Prostate gland (tissue), 2 donors: Measurements from ENCODE around the gene C13orf46. TPM values are rescaled to one million over a fixed set of nuclear protein-coding genes. Genes with fewer than 3 reads are reported as not detected.

Experiments used
- DNase-seq: peaks from one replicate; pipeline ENCODE4 v3.0.0-alpha.2; 2019; ENCODE audit warnings: low spot score
- H3K27ac ChIP-seq, 2 donors: fragments of 200-600 bp; sonication (generic); 2 replicates each; pipeline ENCODE4 v1.5.1; 2017 to 2019
- H3K27me3 ChIP-seq: fragments of 200-600 bp; sonication (generic); replicated peaks from 2 replicates; pipeline ENCODE4 v1.5.1; 2019; ENCODE audit not compliant: insufficient read depth
- H3K36me3 ChIP-seq, 2 donors: fragments of 200-600 bp; sonication (generic); 1 replicate in 1 of 2; 2 replicates in 1 of 2; pipeline versions ENCODE4 v1.5.1 to v1.8.1; 2017 to 2019
- H3K4me1 ChIP-seq: fragments of 200-600 bp; sonication (generic); replicated peaks from 2 replicates; pipeline ENCODE4 v1.5.1; 2019
- H3K4me3 ChIP-seq, 2 donors: fragments of 200-600 bp; sonication (generic); 2 replicates each; pipeline ENCODE4 v1.5.1; 2017 to 2019
- H3K9me3 ChIP-seq: fragments of 200-600 bp; sonication (generic); 2 replicates; pipeline ENCODE4 v1.5.1; 2017
- POLR2A ChIP-seq: fragments of 450-650 bp; IDR thresholded peaks from one replicate; pipeline ENCODE4 v1.6.1; 2016; ENCODE audit warnings: antibody characterized with exemption, mild to moderate bottlenecking
- POLR2AphosphoS5 ChIP-seq: sonication (generic); formaldehyde crosslinking; IDR thresholded peaks from one replicate; pipeline ENCODE4 v1.6.1; 2017; ENCODE audit warnings: antibody characterized with exemption
- WGBS: methylation state at CpG from one replicate; pipeline ENCODE4 v1.1.5; 2018; 5-methylcytosine and 5-hydroxymethylcytosine counted together
- intact Hi-C: fragments of 100-400 bp; cut with DNase I; formaldehyde crosslinking; loops from one replicate; pipeline ENCODE4 v1.14.2; 2022
- total RNA-seq, 2 donors: library from RNA; depleted of rRNA; stranded (reverse); fragments of >200 nt; gene quantifications; one replicate each; pipeline ENCODE4 v1.1.0, GENCODE V29; 2016
- TF ChIP-seq, protein P1 (sequence below), 4 experiments: fragments of 200-600 bp in 2 of 4; fragments of 450-650 bp in 2 of 4; sonication (generic) in 2 of 4; IDR thresholded peaks; 1 replicate in 3 of 4; 2 replicates in 1 of 4; pipeline ENCODE4 v1.5.1; 2016 to 2019; ENCODE audit warnings: antibody characterized with exemption in 4 of 4, mild to moderate bottlenecking in 2 of 4, moderate library complexity in 2 of 4

Gene C13orf46
- total RNA-seq, 2 donors from 2014 or later = 8.0 to 9.9 TPM

DNA sequence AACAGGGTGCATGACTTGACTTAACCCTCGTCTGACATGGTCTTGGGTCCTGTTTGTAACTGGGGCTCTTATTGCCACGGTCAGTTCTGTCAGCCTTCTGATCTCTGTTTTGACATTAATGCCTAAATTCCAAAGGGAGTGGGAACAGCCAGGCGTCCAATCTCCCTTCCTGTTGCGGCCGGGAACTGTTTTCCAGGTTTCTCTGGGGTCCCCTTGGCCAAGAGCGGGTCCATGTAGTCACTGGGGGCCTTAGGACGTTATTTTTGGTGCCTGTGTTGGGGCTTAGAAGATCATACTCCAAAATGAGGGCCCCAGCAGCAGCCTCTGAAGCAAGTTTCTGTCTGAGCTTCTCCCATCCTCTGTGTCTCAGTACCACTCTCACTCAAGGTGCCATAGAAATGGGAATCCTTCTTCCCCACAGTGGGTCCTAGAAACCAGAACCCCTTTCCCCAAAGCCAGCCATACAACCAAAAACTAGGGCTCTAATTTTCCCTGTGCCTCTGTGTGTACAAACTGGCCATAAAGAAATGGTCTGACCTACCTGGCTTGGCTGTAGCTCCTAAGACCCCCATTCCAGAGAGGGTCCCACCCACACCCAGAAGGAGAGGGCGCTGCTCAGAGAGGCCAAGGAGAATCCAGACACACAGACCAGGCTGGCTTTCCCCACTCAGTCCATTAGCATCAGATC is 50.4 kb downstream of the C13orf46 start:
- WGBS = 88% methylated on average over 8 of the region's 8 CpGs
- Histone ChIP-seq H3K36me3 (no peaks in the 10 kb centered on the region), H3K4me1 (no peaks in the 10 kb centered on the region), H3K27me3 (no peaks in the 10 kb centered on the region), H3K27ac (no peak overlapping the region), H3K4me3 (no peak overlapping the region), H3K9me3 (no peaks in the 10 kb centered on the region)
- DNase-seq = no peak
- TF ChIP-seq POLR2AphosphoS5 = no peak
- TF ChIP-seq, protein P1, sequence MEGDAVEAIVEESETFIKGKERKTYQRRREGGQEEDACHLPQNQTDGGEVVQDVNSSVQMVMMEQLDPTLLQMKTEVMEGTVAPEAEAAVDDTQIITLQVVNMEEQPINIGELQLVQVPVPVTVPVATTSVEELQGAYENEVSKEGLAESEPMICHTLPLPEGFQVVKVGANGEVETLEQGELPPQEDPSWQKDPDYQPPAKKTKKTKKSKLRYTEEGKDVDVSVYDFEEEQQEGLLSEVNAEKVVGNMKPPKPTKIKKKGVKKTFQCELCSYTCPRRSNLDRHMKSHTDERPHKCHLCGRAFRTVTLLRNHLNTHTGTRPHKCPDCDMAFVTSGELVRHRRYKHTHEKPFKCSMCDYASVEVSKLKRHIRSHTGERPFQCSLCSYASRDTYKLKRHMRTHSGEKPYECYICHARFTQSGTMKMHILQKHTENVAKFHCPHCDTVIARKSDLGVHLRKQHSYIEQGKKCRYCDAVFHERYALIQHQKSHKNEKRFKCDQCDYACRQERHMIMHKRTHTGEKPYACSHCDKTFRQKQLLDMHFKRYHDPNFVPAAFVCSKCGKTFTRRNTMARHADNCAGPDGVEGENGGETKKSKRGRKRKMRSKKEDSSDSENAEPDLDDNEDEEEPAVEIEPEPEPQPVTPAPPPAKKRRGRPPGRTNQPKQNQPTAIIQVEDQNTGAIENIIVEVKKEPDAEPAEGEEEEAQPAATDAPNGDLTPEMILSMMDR (IDR thresholded peaks at IDR 0.05) = no peak
- no peak for TF ChIP-seq POLR2A
- intact Hi-C loops = no loop called here

DNA sequence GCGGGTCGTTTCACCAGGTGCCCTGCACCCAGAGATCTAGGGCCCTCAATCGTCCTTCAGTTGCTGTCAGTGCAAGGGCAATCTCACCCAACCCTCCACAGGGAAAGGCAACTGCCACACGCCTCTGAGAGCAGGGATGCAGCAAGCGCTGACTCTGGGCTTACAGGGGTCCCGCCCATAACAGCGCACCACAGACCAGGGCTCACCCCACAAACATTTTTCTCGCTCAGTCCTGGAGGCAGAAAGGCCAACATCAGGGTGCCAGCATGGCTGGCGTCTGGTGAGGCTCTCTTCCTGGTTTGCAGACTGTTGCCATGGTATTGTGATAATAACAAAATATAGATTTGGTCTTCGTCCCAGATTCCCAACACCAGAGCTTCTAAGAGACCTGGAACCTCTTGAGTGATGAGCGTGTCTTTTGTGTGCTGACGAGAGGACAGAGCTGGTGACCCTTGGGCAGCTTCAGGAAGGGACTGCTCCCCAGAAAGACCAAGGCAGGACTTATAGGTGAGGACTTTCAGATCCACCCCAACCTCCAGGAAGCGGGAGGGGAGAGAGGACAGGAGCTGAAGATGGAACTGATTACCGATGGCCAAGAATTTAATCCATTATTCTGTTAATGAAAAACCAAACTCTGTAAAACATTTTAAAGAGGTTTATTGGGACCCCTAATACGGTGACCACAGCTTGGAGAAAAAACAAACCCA is 51.3 kb downstream of the C13orf46 start:
- 73% methylated on average over 15 of the region's 15 CpGs for WGBS
- Histone ChIP-seq H3K27ac (no peak overlapping the region), H3K9me3 (no peaks in the 10 kb centered on the region), H3K27me3 (no peaks in the 10 kb centered on the region), H3K4me3 (no peak overlapping the region), H3K4me1 (no peaks in the 10 kb centered on the region), H3K36me3 (no peaks in the 10 kb centered on the region)
- intact Hi-C loops = no loop called here
- DNase-seq = no peak
- no peak for TF ChIP-seq POLR2AphosphoS5
- TF ChIP-seq, protein P1 (IDR thresholded peaks at IDR 0.05) = no peak
- TF ChIP-seq POLR2A = no peak

DNA sequence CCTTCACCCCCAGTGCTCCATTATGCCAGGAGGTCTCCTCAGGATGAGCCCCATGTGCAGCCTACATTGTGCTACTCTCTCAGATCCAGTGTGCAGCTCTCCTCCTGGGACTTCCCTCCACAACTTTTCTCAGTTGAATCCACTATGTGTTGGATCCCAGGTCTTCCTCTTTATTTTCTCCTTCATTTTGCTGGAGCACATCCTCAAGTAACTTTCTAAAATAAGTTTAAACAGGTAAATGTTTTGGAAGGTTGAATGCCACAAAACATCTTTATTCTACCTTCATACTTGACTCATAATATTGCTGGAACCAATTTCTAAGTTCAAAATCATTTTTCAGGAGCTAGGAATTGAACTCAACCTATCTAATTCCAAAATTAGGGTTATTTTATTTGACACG is 52.1 kb downstream of the C13orf46 start:
- H3K27ac ChIP-seq = no peak overlapping the region
- H3K27me3 ChIP-seq = no peaks in the 10 kb centered on the region
- no peak for TF ChIP-seq POLR2AphosphoS5
- TF ChIP-seq POLR2A = no peak
- TF ChIP-seq, protein P1 (IDR thresholded peaks at IDR 0.05) = no peak
- intact Hi-C loops = no loop called here
- H3K4me3 ChIP-seq = no peak overlapping the region
- H3K36me3 ChIP-seq = no peaks in the 10 kb centered on the region
- WGBS = 97% methylated on average over 1 of the region's 1 CpG
- no peak for DNase-seq
- H3K4me1 ChIP-seq = no peaks in the 10 kb centered on the region
- H3K9me3 ChIP-seq = no peaks in the 10 kb centered on the region

DNA sequence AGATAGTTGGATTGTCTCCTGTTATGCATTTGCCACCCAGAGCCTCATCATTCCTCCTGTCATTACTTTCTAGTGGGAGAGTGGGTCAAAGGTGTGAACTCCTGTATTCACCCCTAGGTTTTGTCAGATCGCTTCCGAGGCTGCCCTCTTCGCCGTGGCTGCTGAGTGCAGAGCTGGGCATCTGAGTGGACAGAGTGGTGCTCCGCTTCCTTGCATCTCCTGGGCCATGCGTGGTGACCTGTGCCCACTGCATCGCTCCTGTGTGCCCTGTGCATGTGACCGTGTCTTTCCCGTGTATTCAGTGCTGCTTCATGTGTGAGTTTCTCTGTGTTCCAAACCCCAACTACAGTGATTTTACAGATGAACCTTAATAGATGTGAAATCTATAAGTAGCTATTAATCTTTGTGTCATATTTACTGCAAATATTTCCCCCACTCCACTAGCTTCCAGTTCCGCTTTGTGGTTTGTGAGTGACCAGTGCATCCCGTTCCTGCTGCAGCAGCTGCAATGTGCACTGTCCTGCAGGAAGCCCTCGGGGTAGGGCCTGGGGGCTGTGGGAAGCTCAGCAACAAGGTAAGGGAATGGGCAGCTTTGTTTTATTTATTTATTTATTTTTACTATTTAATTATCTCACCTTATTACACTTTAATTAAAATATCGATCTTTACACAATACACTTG is 53.1 kb downstream of the C13orf46 start:
- intact Hi-C loops = no loop called here
- DNase-seq = no peak
- WGBS = 96% methylated on average over 13 of the region's 13 CpGs
- Histone ChIP-seq H3K4me1 (no peaks in the 10 kb centered on the region), H3K9me3 (no peaks in the 10 kb centered on the region), H3K27ac (no peak overlapping the region), H3K36me3 (no peaks in the 10 kb centered on the region), H3K27me3 (no peaks in the 10 kb centered on the region), H3K4me3 (no peak overlapping the region)
- TF ChIP-seq POLR2AphosphoS5 (no peak), POLR2A (no peak)

DNA sequence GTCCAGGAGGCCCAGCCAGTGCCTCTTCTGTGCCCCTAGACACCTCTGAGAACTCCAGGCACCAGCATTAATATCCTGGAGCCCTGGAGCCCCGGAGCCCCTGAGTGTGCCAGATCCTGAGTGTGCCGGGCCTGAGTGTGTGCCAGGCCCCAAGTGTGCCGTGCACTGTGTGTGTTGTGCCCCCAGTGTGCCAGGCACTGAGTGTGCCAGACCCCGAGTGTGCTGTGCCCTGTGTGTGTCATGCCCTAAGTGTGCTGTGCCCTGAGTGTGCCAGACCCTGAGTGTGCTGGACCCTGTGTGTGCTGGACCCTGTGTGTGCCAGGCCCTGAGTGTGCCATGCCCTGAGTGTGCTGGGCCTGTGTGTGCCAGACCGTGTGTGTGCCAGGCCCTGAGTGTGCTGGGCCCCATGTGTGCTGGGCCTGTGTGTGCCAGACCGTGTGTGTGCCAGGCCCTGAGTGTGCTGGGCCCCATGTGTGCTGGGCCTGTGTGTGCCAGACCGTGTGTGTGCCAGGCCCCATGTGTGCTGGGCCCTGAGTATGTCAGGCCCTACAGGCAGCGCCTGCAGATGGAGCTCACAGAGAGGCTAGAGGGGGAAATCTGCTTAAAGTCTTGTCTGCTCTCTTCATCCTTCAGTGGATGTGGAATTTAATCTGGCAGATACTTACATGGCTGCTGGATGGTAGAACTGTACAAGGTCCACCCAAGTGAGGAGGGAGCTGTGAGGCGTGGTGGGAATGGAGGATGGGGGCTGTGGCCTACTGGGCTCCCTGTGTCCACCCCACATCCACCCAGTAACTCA is 53.9 kb downstream of the C13orf46 start:
- DNase-seq = no peak
- H3K4me1 ChIP-seq = no peaks in the 10 kb centered on the region
- TF ChIP-seq POLR2AphosphoS5 (no peak), POLR2A (no peak)
- TF ChIP-seq, protein P1 (IDR thresholded peaks at IDR 0.05) = no peak
- H3K9me3 ChIP-seq = no peaks in the 10 kb centered on the region
- 82% methylated on average over 9 of the region's 9 CpGs for WGBS
- intact Hi-C loops = no loop called here
- no peak overlapping the region for H3K4me3 ChIP-seq
- no peaks in the 10 kb centered on the region for H3K36me3 ChIP-seq
- no peaks in the 10 kb centered on the region for H3K27me3 ChIP-seq
- H3K27ac ChIP-seq = no peak overlapping the region
